ENCODE results near the gene RAB40C.

RAB40C gene

DNA sequence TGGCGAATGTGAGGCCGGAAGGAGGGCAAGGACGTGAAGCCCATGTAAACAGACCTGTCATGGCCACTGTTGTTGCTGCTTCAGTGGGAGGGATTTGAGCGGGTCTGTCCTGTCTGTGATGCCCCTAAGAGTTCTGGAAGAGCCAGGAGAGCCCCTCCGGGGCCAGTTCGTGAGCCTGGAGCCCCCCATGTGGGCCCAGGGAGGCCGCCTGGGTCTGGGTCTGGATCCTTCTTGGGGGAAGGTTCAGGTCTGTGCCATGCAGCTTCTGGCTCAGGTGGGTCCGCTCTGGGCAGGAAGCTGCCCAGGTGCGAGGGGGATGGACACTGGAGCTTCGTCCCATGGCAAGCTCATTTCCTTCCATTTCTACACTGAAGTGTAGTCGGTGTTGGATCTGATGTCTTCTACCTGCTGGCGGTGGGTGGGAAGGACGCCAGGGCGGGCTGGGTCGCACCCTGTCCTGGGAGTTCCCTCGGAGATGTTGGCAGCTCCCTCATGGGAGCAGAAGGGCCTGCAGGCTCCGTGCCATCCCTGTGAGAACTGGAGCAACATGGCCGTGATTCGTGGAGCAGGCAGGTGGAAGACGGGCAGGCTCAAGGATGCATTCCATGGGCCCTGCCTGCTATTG is 29.7 kb downstream of the RAB40C start:
- no peak for DNase-seq

DNA sequence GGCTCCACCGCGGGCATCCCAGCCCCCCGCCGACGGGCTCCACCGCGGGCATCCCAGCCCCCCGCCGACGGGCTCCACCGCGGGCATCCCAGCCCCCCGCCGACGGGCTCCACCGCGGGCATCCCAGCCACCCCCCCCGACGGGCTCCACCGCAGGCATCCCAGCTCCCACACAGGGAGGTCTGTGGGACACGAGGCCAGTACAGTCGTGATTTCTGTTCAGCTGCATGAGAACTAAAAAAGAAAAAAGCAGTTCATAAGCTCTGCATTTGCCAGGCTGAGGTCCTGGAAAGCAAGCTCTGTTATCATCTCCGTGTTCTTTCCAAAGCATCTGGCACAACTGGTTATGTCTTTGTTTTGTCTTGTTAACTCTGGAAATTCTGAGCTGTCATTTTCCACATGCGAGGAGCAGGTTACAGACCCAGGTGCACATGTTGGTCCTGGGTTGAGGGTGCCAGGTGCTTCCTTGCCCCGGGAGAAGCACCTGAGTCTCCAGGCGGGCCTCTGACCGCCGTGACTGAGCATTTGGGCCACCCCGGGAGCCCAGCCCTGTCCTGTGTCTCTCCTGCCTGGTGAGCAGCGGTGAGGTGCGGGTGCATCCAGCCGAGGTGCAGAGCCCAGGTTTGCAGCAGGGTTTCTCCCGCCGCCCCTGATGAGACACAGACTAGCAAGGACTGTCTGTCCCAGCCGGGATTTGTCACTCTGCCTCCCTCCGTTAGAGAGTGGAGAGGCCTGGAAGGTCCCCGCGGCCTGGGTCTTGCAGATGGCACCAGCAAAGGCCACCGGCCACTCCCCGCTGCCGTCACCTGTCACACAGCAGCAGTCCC is 31.0 kb downstream of the RAB40C start:
- DNase-seq = no peak

- DNase-seq = no peak
Measured at GRCh38 chr16:621526-622105, 31.8 kb downstream of the RAB40C start.

DNA sequence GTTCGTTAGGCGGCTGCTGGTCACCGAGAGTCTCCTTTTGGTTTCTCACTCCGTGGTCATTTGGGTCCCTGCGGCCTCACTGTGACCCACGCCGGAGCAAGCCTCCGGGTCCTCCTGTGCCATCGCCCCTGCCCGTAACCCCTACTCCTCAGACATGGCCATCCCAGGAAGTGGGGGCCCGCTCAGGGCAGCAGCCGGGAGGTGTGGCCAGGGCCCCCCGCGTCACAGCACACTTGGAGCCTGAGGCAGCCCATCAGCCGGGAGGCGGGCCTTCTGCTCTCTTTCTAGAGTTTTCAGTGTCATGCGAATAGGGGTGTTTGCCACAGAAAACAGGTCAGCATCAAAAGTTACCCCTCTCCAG is 33.0 kb downstream of the RAB40C start:
- no peak for DNase-seq

DNA sequence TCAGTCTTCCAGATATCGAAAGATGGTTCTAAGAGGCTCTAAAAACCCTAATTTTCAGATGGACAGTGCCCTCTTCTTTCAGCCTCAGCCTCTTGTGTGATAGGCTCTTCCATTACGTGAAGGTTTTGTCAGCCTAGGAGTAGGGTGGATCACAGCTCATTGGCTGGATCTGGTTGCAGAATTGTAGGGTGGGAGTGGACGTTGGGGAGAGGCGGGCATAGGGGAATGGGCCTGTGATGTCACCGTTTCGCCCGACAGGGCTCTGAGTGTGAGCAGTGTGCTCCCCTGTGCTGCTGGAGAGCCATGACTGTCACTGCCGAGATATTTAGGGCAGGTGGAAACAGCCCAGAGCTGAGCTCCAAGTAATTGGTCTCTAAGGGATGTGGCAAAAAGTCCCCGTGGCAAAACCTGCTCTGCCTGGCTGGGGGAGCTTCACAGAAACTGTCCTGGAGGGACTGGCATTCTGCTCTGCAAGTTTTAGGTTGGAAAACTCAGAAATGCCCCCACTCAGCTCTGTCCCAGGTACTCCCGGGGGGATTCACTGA is 34.7 kb downstream of the RAB40C start:
- no peak for DNase-seq

DNA sequence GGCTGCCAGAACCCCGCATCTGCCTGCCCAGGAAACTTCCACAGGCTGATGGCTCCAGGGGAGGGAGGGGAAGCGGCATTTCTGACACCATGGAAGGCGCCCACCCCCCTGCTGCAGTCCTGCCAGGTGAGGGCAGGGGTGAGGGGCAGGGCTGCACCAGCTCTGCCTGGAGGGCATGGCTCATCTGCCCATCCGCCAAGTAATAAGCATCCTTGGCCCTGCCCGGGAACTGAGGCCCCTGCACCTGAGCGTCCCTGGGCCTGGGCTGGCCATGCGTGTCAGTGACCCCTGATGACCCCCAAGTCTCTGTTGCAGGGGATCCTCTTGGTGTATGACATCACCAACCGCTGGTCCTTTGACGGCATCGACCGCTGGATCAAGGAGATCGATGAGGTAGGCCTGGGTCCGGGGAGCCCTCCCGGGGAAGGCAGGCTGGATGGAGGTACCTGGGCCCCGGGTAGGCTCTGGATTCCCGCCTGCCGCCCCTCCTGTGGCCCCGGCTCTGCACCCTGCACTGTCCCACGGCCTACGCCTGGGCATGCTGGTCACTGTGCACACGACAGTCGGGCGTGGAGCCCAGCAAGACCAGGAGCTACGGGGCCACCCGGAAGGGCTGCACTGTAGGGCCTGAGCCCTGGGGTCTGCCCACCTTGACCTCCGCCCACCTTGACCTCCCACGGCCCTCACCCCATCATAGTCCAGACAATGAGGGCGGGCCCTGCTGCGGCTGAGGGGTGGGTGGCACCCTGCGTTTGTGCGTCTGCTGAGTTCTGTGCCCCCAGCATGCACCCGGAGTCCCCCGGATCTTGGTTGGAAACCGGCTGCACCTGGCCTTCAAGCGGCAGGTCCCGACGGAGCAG is 35.5 kb downstream of the RAB40C start:
- no peak for DNase-seq

DNA sequence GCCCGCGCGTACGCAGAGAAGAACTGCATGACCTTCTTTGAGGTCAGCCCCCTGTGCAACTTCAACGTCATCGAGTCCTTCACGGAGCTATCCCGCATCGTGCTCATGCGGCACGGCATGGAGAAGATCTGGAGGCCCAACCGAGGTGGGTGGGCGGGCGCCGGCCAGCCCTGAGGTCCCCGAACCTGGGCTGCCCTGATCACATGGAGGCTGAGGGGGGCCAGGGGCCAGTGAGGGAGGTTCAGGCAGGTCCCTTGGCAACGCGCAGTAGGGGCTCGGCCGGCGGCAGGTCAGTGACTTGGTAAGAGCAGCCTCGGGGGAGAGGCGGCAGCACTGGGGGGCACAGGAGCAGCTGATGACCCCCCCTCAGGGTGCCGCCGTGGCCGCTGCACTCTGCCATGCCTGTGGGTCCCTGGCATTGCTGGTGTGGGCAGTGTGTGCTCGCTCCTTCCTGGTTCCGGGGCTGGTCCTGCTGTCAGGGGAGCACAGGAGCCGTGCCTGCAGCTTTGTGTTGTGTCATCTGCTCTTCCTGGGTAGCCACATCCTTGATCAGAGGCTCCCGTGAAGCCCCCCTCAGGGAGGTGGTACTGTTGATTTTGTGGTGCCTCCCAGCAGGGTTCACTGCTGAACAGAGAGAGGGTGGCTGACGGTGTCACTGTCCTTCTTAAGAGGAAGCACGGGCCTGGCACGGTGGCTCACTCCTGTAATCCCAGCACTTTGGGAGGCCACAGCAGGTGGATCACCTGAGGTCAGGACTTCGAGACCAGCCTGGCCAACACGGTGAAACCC is 36.3 kb downstream of the RAB40C start:
- no peak for DNase-seq

DNA sequence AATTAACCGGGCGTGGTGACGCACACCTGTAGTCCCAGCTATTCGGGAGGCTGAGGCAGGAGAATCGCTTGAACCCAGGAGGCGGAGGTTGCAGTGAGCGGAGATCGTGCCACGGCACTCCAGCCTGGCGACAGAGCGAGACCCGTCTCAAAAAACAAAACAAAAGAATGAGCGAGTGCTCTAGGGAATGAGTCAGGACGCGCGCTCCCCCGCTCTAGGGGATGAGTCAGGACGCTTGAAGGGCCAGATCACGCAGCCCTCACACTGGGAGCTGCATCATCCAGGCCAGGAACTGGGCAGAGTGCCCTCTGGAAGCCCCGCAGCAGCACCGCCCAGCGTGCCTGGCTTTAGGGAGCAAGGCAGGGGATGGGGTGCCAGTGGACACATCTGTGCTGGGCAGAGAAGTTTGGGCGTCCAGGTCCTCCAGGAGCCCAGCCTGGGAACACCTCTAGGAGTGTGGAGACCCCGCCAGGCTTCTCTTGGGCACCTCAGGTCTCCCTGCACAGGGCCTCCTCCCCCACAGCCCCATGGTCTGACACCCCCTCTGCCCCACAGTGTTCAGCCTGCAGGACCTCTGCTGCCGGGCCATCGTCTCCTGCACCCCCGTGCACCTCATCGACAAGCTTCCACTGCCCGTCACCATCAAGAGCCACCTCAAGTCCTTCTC is 37.1 kb downstream of the RAB40C start:
- no peak for DNase-seq

GRCh38 chr16:627454-628239 is 37.8 kb downstream of the RAB40C start:
- DNase-seq = no peak

DNA sequence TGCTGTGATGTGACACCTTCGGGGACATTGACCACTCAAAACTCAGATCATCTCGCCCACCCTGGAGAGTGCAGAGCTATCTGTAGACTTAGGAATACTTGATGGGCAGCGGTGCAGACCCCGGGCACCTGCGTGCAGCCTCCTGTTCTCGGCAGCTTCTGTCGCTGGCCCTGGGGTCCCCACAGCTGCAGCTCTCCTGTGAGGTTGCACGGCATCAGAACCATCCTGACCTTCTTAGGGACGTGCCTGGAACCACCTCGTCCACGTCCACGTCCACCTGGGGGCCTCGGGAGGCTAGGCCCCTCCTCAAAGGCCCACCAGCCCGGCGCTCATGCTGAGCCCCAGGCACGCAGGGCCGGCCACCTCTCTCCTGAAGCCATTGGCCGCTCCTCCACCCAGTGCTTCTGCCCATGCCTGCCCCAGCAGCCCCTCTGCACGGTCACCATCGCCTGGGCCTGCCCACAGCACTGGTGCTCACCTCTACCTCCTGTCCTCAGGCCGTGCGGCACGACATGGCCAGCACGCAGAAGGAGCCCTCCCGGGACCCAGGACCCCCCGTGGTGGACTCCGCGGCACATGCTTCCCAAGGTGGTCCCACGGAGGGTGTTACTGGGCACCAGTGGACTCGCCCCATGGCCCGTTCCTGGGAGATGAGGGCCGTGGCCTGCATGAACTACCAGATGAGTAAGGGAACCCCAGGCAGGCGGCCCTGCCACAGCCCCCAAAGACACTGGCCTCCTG is 38.6 kb downstream of the RAB40C start:
- DNase-seq = no peak

DNA sequence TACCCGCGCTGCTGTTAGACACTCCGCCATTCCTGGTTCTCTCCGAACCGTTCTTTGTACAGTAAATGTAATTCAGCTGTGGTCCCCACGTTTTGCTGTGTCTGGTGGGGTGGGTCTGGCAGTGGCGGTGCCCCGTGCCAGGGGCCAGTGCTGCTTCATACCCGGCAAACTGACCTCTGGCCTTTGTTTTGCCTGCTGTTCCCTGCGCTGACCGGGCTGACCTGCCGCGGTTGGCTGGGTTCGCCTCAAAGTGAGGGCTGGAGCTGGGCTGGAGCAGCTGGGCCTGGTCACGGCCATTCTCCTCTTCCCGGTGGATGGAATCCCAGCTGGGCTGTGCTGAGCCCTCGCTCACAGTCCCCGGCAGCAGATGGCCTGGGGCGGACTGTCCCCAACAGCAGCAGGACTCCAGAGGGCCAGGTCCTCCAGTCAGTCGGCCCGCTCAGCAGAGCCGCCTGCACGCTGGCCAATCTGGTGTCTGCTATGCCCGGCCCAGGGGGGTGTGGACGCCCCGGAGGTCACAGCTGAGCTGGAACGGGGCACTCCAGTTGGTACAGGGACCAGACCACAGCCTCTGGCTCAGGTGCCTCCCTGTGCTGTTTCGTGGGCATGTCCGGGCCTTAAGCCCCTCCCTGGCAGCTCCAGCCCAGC is 39.4 kb downstream of the RAB40C start:
- DNase-seq = no peak

- no peak for DNase-seq
Measured at GRCh38 chr16:629833-630248, 40.0 kb downstream of the RAB40C start.

DNA sequence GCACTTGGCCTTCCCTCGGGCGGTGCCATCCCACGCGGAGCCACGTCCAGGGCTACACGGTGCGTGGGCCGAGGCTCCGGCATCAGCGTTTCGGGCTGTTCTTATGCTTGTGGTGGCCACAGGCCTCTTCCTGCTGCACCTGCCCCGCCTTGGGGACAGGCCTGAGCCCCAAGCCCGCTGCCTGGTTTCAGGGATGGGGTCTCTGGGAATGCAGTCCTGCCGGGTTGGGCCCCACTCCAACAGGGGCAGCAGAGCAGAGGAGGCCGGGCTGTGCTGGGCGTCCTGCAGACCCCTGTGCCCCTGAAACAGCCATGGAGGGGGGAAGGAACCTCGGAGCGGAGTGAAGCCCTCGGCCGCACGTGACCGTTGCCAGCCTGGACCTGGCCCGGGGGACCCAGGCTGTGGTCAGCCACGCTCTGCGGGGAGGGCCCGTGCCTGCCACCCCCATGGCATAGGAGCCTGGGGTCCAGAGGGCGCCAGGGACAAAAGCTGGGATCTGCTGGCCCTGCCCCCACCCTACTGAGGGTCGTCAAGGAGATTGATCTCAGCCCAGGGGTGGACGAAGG is 40.5 kb downstream of the RAB40C start:
- no peak for DNase-seq

GRCh38 chr16:630815-631405 is 41.0 kb downstream of the RAB40C start, which contains the start of gene WFIKKN1:
WFIKKN1 (plus strand) TSS chr16:630985; CDS start chr16:631254, 269 bp downstream.
- no peak for DNase-seq

- DNase-seq = no peak
Measured at GRCh38 chr16:631808-632358, 42.0 kb downstream of the RAB40C start.

GRCh38 chr16:632486-633335 is 42.8 kb downstream of the RAB40C start:
- no peak for DNase-seq

DNA sequence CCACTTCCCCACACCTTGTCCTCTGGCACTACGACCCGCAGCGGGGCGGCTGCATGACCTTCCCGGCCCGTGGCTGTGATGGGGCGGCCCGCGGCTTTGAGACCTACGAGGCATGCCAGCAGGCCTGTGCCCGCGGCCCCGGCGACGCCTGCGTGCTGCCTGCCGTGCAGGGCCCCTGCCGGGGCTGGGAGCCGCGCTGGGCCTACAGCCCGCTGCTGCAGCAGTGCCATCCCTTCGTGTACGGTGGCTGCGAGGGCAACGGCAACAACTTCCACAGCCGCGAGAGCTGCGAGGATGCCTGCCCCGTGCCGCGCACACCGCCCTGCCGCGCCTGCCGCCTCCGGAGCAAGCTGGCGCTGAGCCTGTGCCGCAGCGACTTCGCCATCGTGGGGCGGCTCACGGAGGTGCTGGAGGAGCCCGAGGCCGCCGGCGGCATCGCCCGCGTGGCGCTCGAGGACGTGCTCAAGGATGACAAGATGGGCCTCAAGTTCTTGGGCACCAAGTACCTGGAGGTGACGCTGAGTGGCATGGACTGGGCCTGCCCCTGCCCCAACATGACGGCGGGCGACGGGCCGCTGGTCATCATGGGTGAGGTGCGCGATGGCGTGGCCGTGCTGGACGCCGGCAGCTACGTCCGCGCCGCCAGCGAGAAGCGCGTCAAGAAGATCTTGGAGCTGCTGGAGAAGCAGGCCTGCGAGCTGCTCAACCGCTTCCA is 43.6 kb downstream of the RAB40C start:
- DNase-seq = no peak

All from stimulated activated CD4-positive, alpha-beta T cell treated with anti-CD3 and anti-CD28 coated beads, Interleukin-15, amount 100 ng/mL, for 24 hours (primary cell).